Psoas muscle (tissue), 8 donors: Measurements from ENCODE around the gene ABCG1. TPM values are rescaled to one million over a fixed set of nuclear protein-coding genes. Genes with fewer than 3 reads are reported as not detected.

Source experiments
- ATAC-seq, 4 donors: fragments of 200-7000 bp; cut with Tn5 transposase; one replicate each; pipeline ENCODE4 v1.9.1; 2020; ENCODE audit warnings: moderate library complexity in 3 of 4, mild to moderate bottlenecking in 2 of 4
- DNase-seq, 2 donors: peaks; one replicate each; pipeline ENCODE4 v3.0.0-alpha.2; 2020
- H3K27ac ChIP-seq: fragments of 200-600 bp; one replicate; pipeline ENCODE4 v1.8.0; 2022
- H3K27me3 ChIP-seq, 3 donors: fragments of 200-600 bp in 1 of 3; one replicate each; pipeline versions ENCODE4 v1.6.1 to v1.8.0; 2013 to 2022; ENCODE audit warnings: low read length in 2 of 3, mild to moderate bottlenecking in 2 of 3, moderate library complexity in 1 of 3; ENCODE audit not compliant: insufficient read depth in 3 of 3
- H3K36me3 ChIP-seq, 2 donors: fragments of 200-600 bp in 1 of 2; one replicate each; pipeline versions ENCODE4 v1.6.1 to v1.8.0; 2013 to 2022; ENCODE audit warnings: low read depth in 1 of 2, mild to moderate bottlenecking in 1 of 2, moderate library complexity in 1 of 2; ENCODE audit not compliant: insufficient read depth in 1 of 2
- H3K4me1 ChIP-seq: fragments of 200-600 bp; one replicate; pipeline ENCODE4 v1.8.0; 2022
- H3K4me3 ChIP-seq: fragments of 200-600 bp; one replicate; pipeline ENCODE4 v1.8.0; 2022; ENCODE audit warnings: mild to moderate bottlenecking
- H3K9me3 ChIP-seq: fragments of 200-600 bp; one replicate; pipeline ENCODE4 v1.8.0; 2022
- WGBS, 3 donors: extraction: QIAGEN DNeasy Blood & Tissue Kit; methylation state at CpG; one replicate each; pipeline versions ENCODE4 v1.1.6 to v1.1.7; 2013; 5-methylcytosine and 5-hydroxymethylcytosine counted together
- intact Hi-C, 2 donors: fragments of 100-400 bp; cut with DNase I; formaldehyde crosslinking; loops; one replicate each; pipeline versions ENCODE4 v1.11.0 to v1.14.2; 2022
- polyA plus RNA-seq, 3 donors: library from polyadenylated mRNA; stranded (reverse); fragments of 200-250 nt; gene quantifications; one replicate each; pipeline ENCODE4 v1.2.3, GENCODE V29; 2013
- total RNA-seq, 4 donors: library from RNA; stranded (reverse); fragmentation: NEBNext Ultra II Directional in 2 of 4; extraction: Animal tissue kit (Norgen Biotek cat#: 25700) in 2 of 4; gene quantifications; one replicate each; pipeline versions ENCODE4 v1.2.1 to v1.2.4, GENCODE V29; 2021 to 2023
- TF ChIP-seq, protein P1 (sequence below): fragments of 200-600 bp; IDR thresholded peaks from one replicate; pipeline ENCODE4 v1.8.0; 2022; ENCODE audit warnings: antibody characterized with exemption
- donor health status: healthy with polysubstance abuse.
- donor health status: DM: no; HTN: no; CAD: no; lungs with moderate emphysema.
- donor health status: Bipolar disorder and iron deficiency.
- donor health status: healthy.
- donor health status: DM: yes; HTN: yes; CAD: no.
- donor health status: DM: no; HTN: no; CAD: no.
- donor health status: DM: no; HTN: no; CAD: no.
- donor health status: DM: yes; HTN: yes; CAD: no.

The ABCG1 gene
- total and polyA plus RNA-seq, 7 donors = 2.9 to 35.8 (median 4.4) TPM

DNA sequence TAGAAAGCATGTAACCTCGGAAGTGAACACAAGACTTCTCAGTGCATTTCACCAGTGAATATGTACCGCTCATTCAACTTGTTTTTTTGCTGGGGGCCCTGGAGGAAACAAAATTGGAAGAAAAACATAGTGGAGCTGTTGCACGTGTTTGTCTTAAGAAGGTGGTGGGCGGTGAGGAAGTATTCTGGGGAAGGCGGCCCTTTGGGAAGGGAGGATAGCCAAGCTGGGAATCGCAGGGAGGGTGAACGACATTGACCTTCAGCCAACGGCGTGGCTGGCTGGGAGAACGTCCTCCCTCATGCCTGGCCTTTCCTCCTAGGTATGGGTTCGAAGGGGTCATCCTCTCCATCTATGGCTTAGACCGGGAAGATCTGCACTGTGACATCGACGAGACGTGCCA is 76.9 kb downstream of the ABCG1 start:
- intact Hi-C loops = no loop called here
- H3K27me3 ChIP-seq = peaks cover 0 to 2% (median 0%) of the 10 kb centered on the region in 3 donors
- ATAC-seq (no peak), DNase-seq (no peak)
- no peak overlapping the region for H3K27ac ChIP-seq
- H3K36me3 ChIP-seq = peaks cover 0 to 57% of the 10 kb centered on the region in 2 donors
- H3K4me1 ChIP-seq = peaks cover 5% of the 10 kb centered on the region
- TF ChIP-seq, protein P1, sequence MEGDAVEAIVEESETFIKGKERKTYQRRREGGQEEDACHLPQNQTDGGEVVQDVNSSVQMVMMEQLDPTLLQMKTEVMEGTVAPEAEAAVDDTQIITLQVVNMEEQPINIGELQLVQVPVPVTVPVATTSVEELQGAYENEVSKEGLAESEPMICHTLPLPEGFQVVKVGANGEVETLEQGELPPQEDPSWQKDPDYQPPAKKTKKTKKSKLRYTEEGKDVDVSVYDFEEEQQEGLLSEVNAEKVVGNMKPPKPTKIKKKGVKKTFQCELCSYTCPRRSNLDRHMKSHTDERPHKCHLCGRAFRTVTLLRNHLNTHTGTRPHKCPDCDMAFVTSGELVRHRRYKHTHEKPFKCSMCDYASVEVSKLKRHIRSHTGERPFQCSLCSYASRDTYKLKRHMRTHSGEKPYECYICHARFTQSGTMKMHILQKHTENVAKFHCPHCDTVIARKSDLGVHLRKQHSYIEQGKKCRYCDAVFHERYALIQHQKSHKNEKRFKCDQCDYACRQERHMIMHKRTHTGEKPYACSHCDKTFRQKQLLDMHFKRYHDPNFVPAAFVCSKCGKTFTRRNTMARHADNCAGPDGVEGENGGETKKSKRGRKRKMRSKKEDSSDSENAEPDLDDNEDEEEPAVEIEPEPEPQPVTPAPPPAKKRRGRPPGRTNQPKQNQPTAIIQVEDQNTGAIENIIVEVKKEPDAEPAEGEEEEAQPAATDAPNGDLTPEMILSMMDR = no peak
- H3K9me3 ChIP-seq = no peaks in the 10 kb centered on the region
- WGBS, 3 donors = 75 to 82% (median 81%) methylated on average over 15 of the region's 15 CpGs
- no peak overlapping the region for H3K4me3 ChIP-seq

DNA sequence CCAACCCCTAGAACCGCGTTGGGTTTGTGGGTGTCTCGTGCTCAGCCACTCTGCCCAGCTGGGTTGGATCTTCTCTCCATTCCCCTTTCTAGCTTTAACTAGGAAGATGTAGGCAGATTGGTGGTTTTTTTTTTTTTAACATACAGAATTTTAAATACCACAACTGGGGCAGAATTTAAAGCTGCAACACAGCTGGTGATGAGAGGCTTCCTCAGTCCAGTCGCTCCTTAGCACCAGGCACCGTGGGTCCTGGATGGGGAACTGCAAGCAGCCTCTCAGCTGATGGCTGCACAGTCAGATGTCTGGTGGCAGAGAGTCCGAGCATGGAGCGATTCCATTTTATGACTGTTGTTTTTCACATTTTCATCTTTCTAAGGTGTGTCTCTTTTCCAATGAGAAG is 77.6 kb downstream of the ABCG1 start:
- Histone ChIP-seq H3K4me1 (peaks cover 5% of the 10 kb centered on the region), H3K4me3 (no peak overlapping the region), H3K27me3 (peaks cover 0 to 2% (median 0%) of the 10 kb centered on the region in 3 donors), H3K9me3 (no peaks in the 10 kb centered on the region), H3K27ac (no peak overlapping the region), H3K36me3 (peaks cover 0 to 51% of the 10 kb centered on the region in 2 donors)
- WGBS, 3 donors = 82 to 90% (median 88%) methylated on average over 7 of the region's 7 CpGs
- intact Hi-C loops = no loop called here
- TF ChIP-seq, protein P1 = no peak
- DNase-seq (no peak), ATAC-seq (no peak)

DNA sequence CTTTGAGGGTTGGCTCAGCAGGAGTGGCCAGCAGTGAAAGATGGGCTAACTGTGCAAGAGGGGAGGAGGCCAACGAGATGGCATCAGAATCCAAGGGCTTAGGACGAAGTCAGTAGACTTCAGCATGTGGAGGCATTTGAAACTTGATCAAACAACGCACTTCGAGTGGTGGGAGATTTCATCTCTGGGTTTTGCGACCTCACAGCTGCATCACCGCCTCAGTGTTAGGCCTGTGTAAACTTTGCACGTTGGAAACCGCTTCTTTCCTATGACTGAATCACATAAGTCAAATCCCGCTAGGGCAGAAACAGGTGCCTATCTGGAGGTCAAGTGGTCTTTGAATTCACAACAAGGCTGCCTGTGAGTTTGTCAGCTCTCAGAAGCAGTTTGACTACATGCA is 78.4 kb downstream of the ABCG1 start:
- Histone ChIP-seq H3K36me3 (peaks cover 0 to 42% of the 10 kb centered on the region in 2 donors), H3K4me1 (peaks cover 5% of the 10 kb centered on the region), H3K27me3 (peaks cover 0 to 2% (median 0%) of the 10 kb centered on the region in 3 donors), H3K9me3 (no peaks in the 10 kb centered on the region), H3K4me3 (no peak overlapping the region), H3K27ac (no peak overlapping the region)
- ATAC-seq (no peak), DNase-seq (no peak)
- TF ChIP-seq, protein P1 = no peak
- intact Hi-C loops = no loop called here
- WGBS, 3 donors = 72 to 81% (median 73%) methylated on average over 9 of the region's 9 CpGs

DNA sequence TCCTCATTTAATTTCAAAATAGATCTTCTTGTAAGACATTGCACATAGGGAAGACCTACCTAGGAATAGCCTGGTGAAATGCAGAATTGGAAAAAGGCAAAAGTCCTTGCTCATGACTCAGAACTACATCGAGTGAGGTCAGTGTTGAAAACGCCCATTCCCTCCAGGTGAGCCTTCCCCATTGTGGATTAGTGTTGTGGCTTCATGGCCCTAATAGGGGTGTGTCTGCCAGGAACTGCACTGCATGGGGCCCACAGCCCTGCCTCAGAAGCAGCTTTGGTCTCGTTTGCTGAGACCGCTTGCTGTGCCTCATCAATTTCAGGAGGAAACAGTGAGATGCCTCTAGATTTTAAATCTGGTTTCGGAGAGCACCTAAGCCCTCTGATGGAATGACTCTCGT is 79.3 kb downstream of the ABCG1 start:
- Histone ChIP-seq H3K27ac (no peak overlapping the region), H3K4me1 (peaks cover 5% of the 10 kb centered on the region), H3K9me3 (no peaks in the 10 kb centered on the region), H3K36me3 (peaks cover 0 to 41% of the 10 kb centered on the region in 2 donors), H3K27me3 (peaks cover 0 to 2% (median 0%) of the 10 kb centered on the region in 3 donors), H3K4me3 (no peak overlapping the region)
- TF ChIP-seq, protein P1 = no peak
- intact Hi-C loops = no loop called here
- ATAC-seq (no peak), DNase-seq (no peak)
- 83 to 88% (median 84%) methylated on average over 6 of the region's 6 CpGs for WGBS, 3 donors

DNA sequence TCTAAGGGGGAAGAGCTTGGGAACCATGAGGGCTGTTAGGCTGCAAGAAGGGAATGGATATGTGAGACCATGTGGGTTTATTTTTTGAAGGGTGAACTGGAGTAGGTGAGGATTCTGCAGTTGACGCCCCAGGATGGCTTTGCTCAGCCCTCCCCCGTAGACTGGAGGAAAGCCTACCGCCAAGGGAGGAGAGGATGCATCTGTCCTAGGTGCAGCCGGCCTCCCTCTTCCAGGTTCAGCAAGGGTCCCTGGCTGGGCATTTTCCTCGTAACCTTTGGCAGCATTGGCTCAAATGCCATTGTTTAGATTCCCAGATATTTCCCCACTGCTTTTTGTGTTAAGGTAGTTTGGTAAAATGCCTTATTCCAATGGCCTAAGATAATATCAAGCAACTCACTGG is 79.7 kb downstream of the ABCG1 start:
- peaks cover 5% of the 10 kb centered on the region for H3K4me1 ChIP-seq
- peaks cover 0 to under 1% (median 0%) of the 10 kb centered on the region in 3 donors for H3K27me3 ChIP-seq
- no peak overlapping the region for H3K4me3 ChIP-seq
- DNase-seq (no peak), ATAC-seq (no peak)
- peaks cover 0 to 41% of the 10 kb centered on the region in 2 donors for H3K36me3 ChIP-seq
- no peak overlapping the region for H3K27ac ChIP-seq
- 83 to 85% (median 83%) methylated on average over 5 of the region's 5 CpGs for WGBS, 3 donors
- TF ChIP-seq, protein P1 = no peak
- intact Hi-C loops = no loop called here
- H3K9me3 ChIP-seq = no peaks in the 10 kb centered on the region
